HG02798 (cell line): ENCODE results near the gene AHCYL2.
A peak's percentile ranks its signal among the peaks of the same experiment; 100 is the strongest.

ENCODE experiments used
- ATAC-seq: cut with Tn5 transposase; IDR thresholded peaks from one replicate; pipeline ENCODE4 v1.9.1; 2021; ENCODE audit warnings: mild to moderate bottlenecking; ENCODE audit not compliant: unreplicated experiment, poor library complexity

AHCYL2 gene

GRCh38 chr7:129376076-129376777 lies 151.4 kb downstream of the AHCYL2 start:
- ATAC-seq: peak; percentile 73

- no peak for ATAC-seq
These were observed 152.2 kb downstream of the AHCYL2 start for GRCh38 chr7:129376778-129377700.

GRCh38 chr7:129381710-129382484 lies 157.1 kb downstream of the AHCYL2 start:
- no peak for ATAC-seq

GRCh38 chr7:129383542-129384132 lies 158.8 kb downstream of the AHCYL2 start:
- no peak for ATAC-seq

GRCh38 chr7:129385116-129385515 lies 160.3 kb downstream of the AHCYL2 start:
- ATAC-seq: no peak

GRCh38 chr7:129385598-129385997 lies 160.8 kb downstream of the AHCYL2 start:
- no peak for ATAC-seq

GRCh38 chr7:129386506-129386905 lies 161.7 kb downstream of the AHCYL2 start:
- no peak for ATAC-seq

- ATAC-seq: no peak
These were observed 162.7 kb downstream of the AHCYL2 start for GRCh38 chr7:129387537-129387936.

- ATAC-seq: no peak
These were observed 163.7 kb downstream of the AHCYL2 start for GRCh38 chr7:129388333-129389098.

- no peak for ATAC-seq
These were observed 165.0 kb downstream of the AHCYL2 start for GRCh38 chr7:129389829-129390228.

- no peak for ATAC-seq
These were observed 165.5 kb downstream of the AHCYL2 start for GRCh38 chr7:129390314-129390713.

GRCh38 chr7:129391546-129392171 lies 166.8 kb downstream of the AHCYL2 start:
- ATAC-seq: no peak

GRCh38 chr7:129393255-129393654 lies 168.4 kb downstream of the AHCYL2 start:
- ATAC-seq: no peak

- ATAC-seq: no peak
These were observed 169.3 kb downstream of the AHCYL2 start for GRCh38 chr7:129394101-129394500.

GRCh38 chr7:129394982-129395914 lies 170.4 kb downstream of the AHCYL2 start:
- ATAC-seq: no peak

GRCh38 chr7:129401228-129401966 lies 176.6 kb downstream of the AHCYL2 start:
- ATAC-seq: no peak
